ENCODE data around the gene GALM. TPM values are rescaled to one million over a fixed set of nuclear protein-coding genes. Genes with fewer than 3 reads are reported as not detected.

GALM gene
- total and polyA plus RNA-seq, 2 of the 13 experiments (the other 11 are each of a cell fraction or from before 2014, with no cell fraction given) = 65.5 to 90.0 TPM

DNA sequence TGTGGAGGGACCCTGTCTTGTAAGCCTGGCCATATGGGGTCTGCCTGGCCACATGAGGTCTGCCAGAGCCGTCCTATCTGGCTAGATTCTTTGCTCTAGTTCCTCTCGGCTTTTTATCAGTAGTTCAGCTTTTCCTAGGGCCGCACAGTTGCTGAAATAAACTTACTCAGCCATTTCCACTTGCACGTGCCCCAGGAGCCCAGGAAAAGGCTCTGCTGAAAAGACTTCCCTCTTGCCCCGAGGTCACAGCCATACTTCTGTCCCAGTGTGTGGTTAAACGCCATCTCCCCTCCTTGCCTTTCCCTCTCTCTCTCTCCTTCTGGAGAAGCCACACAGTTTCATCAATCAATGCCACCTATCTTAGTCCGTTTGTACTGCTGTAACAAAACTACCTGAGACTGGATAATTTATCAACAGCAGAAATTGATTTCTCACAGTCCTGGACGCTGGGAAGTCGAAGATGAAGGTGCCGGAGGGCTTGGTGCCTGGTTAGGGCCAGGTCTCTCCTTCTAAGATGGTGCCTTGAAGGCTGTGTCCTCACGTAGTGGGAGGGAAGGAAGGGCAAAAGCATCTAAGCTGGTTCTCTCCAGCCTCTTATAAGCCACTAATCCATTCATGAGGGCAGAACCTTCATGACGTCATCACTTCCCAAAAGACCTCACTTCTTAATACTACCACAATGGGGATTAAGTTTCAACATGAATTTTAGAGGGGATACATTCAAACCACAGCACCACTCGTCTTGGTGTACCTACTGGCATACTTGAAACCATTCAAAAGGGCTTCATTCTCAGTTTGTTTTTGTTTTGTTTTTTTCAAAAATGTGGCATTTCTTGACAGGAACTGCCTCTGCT, 11.2 kb upstream of the GALM start (continued):
- no peak for TF ChIP-seq GPBP1L1 (CRISPR knock-in tag; IDR thresholded peaks at IDR 0.05)
- no peak for TF ChIP-seq REPIN1 (CRISPR knock-in tag; IDR thresholded peaks at IDR 0.05; ENCODE audit: borderline replicate concordance, low read depth)
- no peak for TF ChIP-seq ZNF138 (CRISPR knock-in tag; IDR thresholded peaks at IDR 0.05; ENCODE audit: low read depth)
- TF ChIP-seq, protein P1, sequence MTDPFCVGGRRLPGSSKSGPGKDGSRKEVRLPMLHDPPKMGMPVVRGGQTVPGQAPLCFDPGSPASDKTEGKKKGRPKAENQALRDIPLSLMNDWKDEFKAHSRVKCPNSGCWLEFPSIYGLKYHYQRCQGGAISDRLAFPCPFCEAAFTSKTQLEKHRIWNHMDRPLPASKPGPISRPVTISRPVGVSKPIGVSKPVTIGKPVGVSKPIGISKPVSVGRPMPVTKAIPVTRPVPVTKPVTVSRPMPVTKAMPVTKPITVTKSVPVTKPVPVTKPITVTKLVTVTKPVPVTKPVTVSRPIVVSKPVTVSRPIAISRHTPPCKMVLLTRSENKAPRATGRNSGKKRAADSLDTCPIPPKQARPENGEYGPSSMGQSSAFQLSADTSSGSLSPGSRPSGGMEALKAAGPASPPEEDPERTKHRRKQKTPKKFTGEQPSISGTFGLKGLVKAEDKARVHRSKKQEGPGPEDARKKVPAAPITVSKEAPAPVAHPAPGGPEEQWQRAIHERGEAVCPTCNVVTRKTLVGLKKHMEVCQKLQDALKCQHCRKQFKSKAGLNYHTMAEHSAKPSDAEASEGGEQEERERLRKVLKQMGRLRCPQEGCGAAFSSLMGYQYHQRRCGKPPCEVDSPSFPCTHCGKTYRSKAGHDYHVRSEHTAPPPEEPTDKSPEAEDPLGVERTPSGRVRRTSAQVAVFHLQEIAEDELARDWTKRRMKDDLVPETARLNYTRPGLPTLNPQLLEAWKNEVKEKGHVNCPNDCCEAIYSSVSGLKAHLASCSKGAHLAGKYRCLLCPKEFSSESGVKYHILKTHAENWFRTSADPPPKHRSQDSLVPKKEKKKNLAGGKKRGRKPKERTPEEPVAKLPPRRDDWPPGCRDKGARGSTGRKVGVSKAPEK (CRISPR knock-in tag; IDR thresholded peaks at IDR 0.05; ENCODE audit: borderline replicate concordance) = no peak
- TF ChIP-seq ZNF678 (CRISPR knock-in tag; IDR thresholded peaks at IDR 0.05) = no peak
- TF ChIP-seq ZSCAN29 (CRISPR knock-in tag; conservative IDR thresholded peaks at IDR 0.05) = 0 out of 2 replicates have a peak, but pooled peaks have one; percentile 45
- TF ChIP-seq ISX (CRISPR knock-in tag; conservative IDR thresholded peaks at IDR 0.05) = no peak
- TF ChIP-seq ATF7 (IDR thresholded peaks at IDR 0.05) = peak; percentile 98
- TF ChIP-seq ATF7 (CRISPR knock-in tag; IDR thresholded peaks at IDR 0.05) = no peak
- TF ChIP-seq, protein P2, sequence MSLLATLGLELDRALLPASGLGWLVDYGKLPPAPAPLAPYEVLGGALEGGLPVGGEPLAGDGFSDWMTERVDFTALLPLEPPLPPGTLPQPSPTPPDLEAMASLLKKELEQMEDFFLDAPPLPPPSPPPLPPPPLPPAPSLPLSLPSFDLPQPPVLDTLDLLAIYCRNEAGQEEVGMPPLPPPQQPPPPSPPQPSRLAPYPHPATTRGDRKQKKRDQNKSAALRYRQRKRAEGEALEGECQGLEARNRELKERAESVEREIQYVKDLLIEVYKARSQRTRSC (CRISPR knock-in tag; IDR thresholded peaks at IDR 0.05; ENCODE audit: low read depth) = no peak
- no peak for TF ChIP-seq ZNF34 (CRISPR knock-in tag; IDR thresholded peaks at IDR 0.05; ENCODE audit: borderline replicate concordance)
- TF ChIP-seq ETV6 (CRISPR knock-in tag; conservative IDR thresholded peaks at IDR 0.05) = no peak
- peak; percentile 1; the same call in 1 of the 2 replicates for TF ChIP-seq KMT2A (CRISPR knock-in tag; IDR thresholded peaks at IDR 0.05)
- TF ChIP-seq ZNF567 (CRISPR knock-in tag; IDR thresholded peaks at IDR 0.05; ENCODE audit: borderline replicate concordance) = 0 out of 2 replicates have a peak, but pooled peaks have one; percentile 30
- no peak for TF ChIP-seq RAD21 (CRISPR knock-in tag; IDR thresholded peaks at IDR 0.05)
- TF ChIP-seq TMF1 (CRISPR knock-in tag; IDR thresholded peaks at IDR 0.05; ENCODE audit: low read depth) = no peak; the same call in 1 of the 2 replicates
- TF ChIP-seq NR2F6 (IDR thresholded peaks at IDR 0.05) = no peak
- TF ChIP-seq NR2F6 (CRISPR knock-in tag; IDR thresholded peaks at IDR 0.05) = no peak
- TF ChIP-seq CEBPB (IDR thresholded peaks at IDR 0.05; ENCODE audit: borderline replicate concordance, low read depth, low read length) = no peak
- no peak for TF ChIP-seq ZNF136 (CRISPR knock-in tag; IDR thresholded peaks at IDR 0.05; ENCODE audit: low read depth)
- no peak for TF ChIP-seq ZNF280D (CRISPR knock-in tag; IDR thresholded peaks at IDR 0.05)
- TF ChIP-seq HDAC1 (CRISPR knock-in tag; IDR thresholded peaks at IDR 0.05) = no peak
- peak; percentile 33; the same call in 1 of the 2 replicates for TF ChIP-seq MXD4 (CRISPR knock-in tag; IDR thresholded peaks at IDR 0.05)

Measured in HepG2 (cell line).